GM12878 (cell line): ENCODE measurements around the gene SLITRK4. TPM values are rescaled to one million over a fixed set of nuclear protein-coding genes. Genes with fewer than 3 reads are reported as not detected.

Experiments
- BHLHE40 ChIP-seq, 2 experiments: fragments of 450-650 bp in 1 of 2; IDR thresholded peaks; 2 replicates each; pipeline ENCODE4 v1.6.1; 2011 to 2017; ENCODE audit warnings: low read depth in 2 of 2, borderline replicate concordance in 1 of 2, improper control_type of control experiment in 1 of 2, low read length in 1 of 2, mild to moderate bottlenecking in 1 of 2
- IKZF2 ChIP-seq, 2 experiments: fragments of 450-650 bp; IDR thresholded peaks; 2 replicates each; pipeline ENCODE4 v1.6.1; 2017; ENCODE audit warnings: mild to moderate bottlenecking in 2 of 2, moderate library complexity in 2 of 2
- RAD51 ChIP-seq: fragments of 450-650 bp; IDR thresholded peaks from 2 replicates; pipeline ENCODE4 v1.6.1; 2016; ENCODE audit warnings: moderate library complexity, mild to moderate bottlenecking, inconsistent platforms
- SREBF1 ChIP-seq: IDR thresholded peaks from 2 replicates; pipeline ENCODE4 v1.6.1; 2012; ENCODE audit warnings: mild to moderate bottlenecking, low read length
- ZNF384 ChIP-seq: IDR thresholded peaks from 2 replicates; pipeline ENCODE4 v1.6.1; 2012; ENCODE audit warnings: low read depth, mild to moderate bottlenecking, low read length, improper control_type of control experiment, borderline replicate concordance
- ZNF592 ChIP-seq: fragments of 450-650 bp; IDR thresholded peaks from 2 replicates; pipeline ENCODE4 v1.6.1; 2017; ENCODE audit warnings: mild to moderate bottlenecking, moderate library complexity
- polyA plus RNA-seq, 11 experiments: library from polyadenylated mRNA; depleted of rRNA in 4 of 11; unstranded in 6 of 11; stranded (reverse) in 5 of 11; fragments of >200 nt; fragmentation: Nextera tagmentation in 4 of 11; fragmentation: Illumina TruSeq in 1 of 11; extraction: Ambion mirVana in 4 of 11; extraction: Trizol in 1 of 11; gene quantifications; 1 replicate in 1 of 11; 2 replicates in 10 of 11; pipeline versions ENCODE4 v1.2.1 to v1.2.3, GENCODE V29; 2011 to 2016; ENCODE audit warnings: inconsistent platforms in 2 of 11, missing spikeins in 2 of 11, low read depth in 1 of 11
- total RNA-seq, 4 experiments: library from RNA; depleted of rRNA in 3 of 4; stranded (reverse); fragments of >200 nt in 3 of 4; fragmentation: Illumina TruSeq in 1 of 4; extraction: Trizol in 1 of 4; gene quantifications; 2 replicates each; pipeline versions ENCODE4 v1.2.1 to v1.2.3, GENCODE V29; 2013 to 2021
- TF ChIP-seq, protein P1 (sequence below): IDR thresholded peaks from 2 replicates; pipeline ENCODE4 v1.6.1; 2012; ENCODE audit warnings: improper control_type of control experiment, low read depth, low read length; ENCODE audit not compliant: insufficient replicate concordance

SLITRK4 gene
- total and polyA plus RNA-seq, 10 of the 15 experiments (the other 5 are each of a cell fraction or from before 2014, with no cell fraction given): 0.45 to 1.1 (median 0.66) TPM

DNA sequence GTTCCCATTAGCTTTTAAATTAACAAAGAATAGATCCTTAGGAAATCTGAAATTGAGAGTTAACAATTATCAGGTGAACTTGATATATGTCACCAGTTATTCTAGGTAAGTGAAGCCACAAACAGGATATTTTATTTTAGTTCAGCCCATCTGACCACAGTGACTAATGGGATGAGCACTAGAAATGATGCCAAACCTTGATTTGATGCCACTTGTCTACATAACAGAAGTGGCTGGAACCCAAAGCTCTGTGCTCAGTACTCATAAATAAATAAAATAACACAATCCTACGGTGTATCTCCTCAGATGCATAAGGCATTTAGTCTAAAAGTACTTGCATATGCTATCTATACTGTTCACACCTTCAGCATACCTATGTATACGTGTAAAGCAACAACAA is 12.2 kb downstream of the SLITRK4 start (continued):
- TF ChIP-seq, protein P1, sequence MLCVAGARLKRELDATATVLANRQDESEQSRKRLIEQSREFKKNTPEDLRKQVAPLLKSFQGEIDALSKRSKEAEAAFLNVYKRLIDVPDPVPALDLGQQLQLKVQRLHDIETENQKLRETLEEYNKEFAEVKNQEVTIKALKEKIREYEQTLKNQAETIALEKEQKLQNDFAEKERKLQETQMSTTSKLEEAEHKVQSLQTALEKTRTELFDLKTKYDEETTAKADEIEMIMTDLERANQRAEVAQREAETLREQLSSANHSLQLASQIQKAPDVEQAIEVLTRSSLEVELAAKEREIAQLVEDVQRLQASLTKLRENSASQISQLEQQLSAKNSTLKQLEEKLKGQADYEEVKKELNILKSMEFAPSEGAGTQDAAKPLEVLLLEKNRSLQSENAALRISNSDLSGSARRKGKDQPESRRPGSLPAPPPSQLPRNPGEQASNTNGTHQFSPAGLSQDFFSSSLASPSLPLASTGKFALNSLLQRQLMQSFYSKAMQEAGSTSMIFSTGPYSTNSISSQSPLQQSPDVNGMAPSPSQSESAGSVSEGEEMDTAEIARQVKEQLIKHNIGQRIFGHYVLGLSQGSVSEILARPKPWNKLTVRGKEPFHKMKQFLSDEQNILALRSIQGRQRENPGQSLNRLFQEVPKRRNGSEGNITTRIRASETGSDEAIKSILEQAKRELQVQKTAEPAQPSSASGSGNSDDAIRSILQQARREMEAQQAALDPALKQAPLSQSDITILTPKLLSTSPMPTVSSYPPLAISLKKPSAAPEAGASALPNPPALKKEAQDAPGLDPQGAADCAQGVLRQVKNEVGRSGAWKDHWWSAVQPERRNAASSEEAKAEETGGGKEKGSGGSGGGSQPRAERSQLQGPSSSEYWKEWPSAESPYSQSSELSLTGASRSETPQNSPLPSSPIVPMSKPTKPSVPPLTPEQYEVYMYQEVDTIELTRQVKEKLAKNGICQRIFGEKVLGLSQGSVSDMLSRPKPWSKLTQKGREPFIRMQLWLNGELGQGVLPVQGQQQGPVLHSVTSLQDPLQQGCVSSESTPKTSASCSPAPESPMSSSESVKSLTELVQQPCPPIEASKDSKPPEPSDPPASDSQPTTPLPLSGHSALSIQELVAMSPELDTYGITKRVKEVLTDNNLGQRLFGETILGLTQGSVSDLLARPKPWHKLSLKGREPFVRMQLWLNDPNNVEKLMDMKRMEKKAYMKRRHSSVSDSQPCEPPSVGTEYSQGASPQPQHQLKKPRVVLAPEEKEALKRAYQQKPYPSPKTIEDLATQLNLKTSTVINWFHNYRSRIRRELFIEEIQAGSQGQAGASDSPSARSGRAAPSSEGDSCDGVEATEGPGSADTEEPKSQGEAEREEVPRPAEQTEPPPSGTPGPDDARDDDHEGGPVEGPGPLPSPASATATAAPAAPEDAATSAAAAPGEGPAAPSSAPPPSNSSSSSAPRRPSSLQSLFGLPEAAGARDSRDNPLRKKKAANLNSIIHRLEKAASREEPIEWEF: no peak
- TF ChIP-seq RAD51 (no peak), ZNF384 (no peak), SREBF1 (no peak), BHLHE40 (IDR thresholded peaks at IDR 0.05; ENCODE audit: borderline replicate concordance in 1 of 2, low read depth in 2 of 2, low read length in 1 of 2) (no peak), ZNF592 (no peak), IKZF2 (IDR thresholded peaks at IDR 0.05) (no peak)
